GM23338 (cell line): ENCODE results near the gene SV2C. TPM values are rescaled to one million over a fixed set of nuclear protein-coding genes. Genes with fewer than 3 reads are reported as not detected.

ENCODE experiments used
- ATAC-seq: fragments of 200-7000 bp; cut with Tn5 transposase; 3 replicates; pipeline ENCODE4 v1.9.1; 2020
- DNase-seq: peaks from one replicate; pipeline ENCODE4 v3.0.0-alpha.2; 2015; ENCODE audit warnings: low spot score
- H2AFZ ChIP-seq: fragments of 200-600 bp; sonication (generic); 2 replicates; pipeline ENCODE4 v1.8.0; 2016; ENCODE audit warnings: antibody characterized with exemption, mild to moderate bottlenecking, moderate library complexity
- H3F3A ChIP-seq: fragments of 200-600 bp; sonication (generic); replicated peaks from 2 replicates; pipeline ENCODE4 v1.8.0; 2017; ENCODE audit warnings: antibody characterized with exemption, mixed run types, low read depth
- H3K27ac ChIP-seq: fragments of 200-600 bp; sonication (generic); 2 replicates; pipeline ENCODE4 v1.6.1; 2016; ENCODE audit warnings: low read depth
- H3K27me3 ChIP-seq: fragments of 200-600 bp; sonication (generic); 2 replicates; pipeline ENCODE4 v1.8.0; 2016; ENCODE audit warnings: mild to moderate bottlenecking, mixed run types, moderate library complexity; ENCODE audit not compliant: insufficient read depth
- H3K36me3 ChIP-seq: fragments of 200-600 bp; sonication (generic); 2 replicates; pipeline ENCODE4 v1.8.0; 2016; ENCODE audit warnings: mild to moderate bottlenecking; ENCODE audit not compliant: insufficient read depth
- H3K4me1 ChIP-seq: fragments of 200-600 bp; sonication (generic); 2 replicates; pipeline ENCODE4 v1.8.0; 2016; ENCODE audit warnings: mild to moderate bottlenecking, moderate library complexity; ENCODE audit not compliant: insufficient read depth
- H3K4me2 ChIP-seq: fragments of 200-600 bp; sonication (generic); 2 replicates; pipeline ENCODE4 v1.7.1; 2017; ENCODE audit warnings: mixed run types
- H3K4me3 ChIP-seq: fragments of 200-600 bp; sonication (generic); 2 replicates; pipeline ENCODE4 v1.6.1; 2016; ENCODE audit warnings: mixed run types
- H3K79me2 ChIP-seq: fragments of 200-600 bp; sonication (generic); replicated peaks from 2 replicates; pipeline ENCODE4 v1.8.0; 2017; ENCODE audit warnings: mild to moderate bottlenecking; ENCODE audit not compliant: insufficient read depth
- H3K9me2 ChIP-seq: fragments of 200-600 bp; sonication (generic); 2 replicates; pipeline ENCODE4 v1.8.0; 2017; ENCODE audit not compliant: insufficient read depth
- H4K20me1 ChIP-seq: fragments of 200-600 bp; sonication (generic); replicated peaks from 2 replicates; pipeline ENCODE4 v1.8.0; 2017; ENCODE audit warnings: mild to moderate bottlenecking; ENCODE audit not compliant: insufficient read depth
- H3K27ac Mint-ChIP-seq: 2 replicates; pipeline ENCODE4 v1.8.0; 2020; ENCODE audit warnings: inconsistent platforms, mild to moderate bottlenecking, moderate library complexity, mixed read lengths
- H3K27me3 Mint-ChIP-seq: 3 replicates; pipeline ENCODE4 v1.8.0; 2022; ENCODE audit warnings: low read depth, mild to moderate bottlenecking, moderate library complexity, mixed read lengths, inconsistent platforms; ENCODE audit not compliant: insufficient read depth, poor library complexity
- H3K36me3 Mint-ChIP-seq: 3 replicates; pipeline ENCODE4 v1.8.0; 2021; ENCODE audit warnings: low read depth, mild to moderate bottlenecking, inconsistent platforms, moderate library complexity, mixed read lengths
- H3K4me1 Mint-ChIP-seq: 3 replicates; pipeline ENCODE4 v1.8.0; 2020; ENCODE audit warnings: mild to moderate bottlenecking, inconsistent platforms, mixed read lengths
- H3K4me3 Mint-ChIP-seq: 3 replicates; pipeline ENCODE4 v1.8.0; 2021; ENCODE audit warnings: moderate library complexity, mild to moderate bottlenecking, inconsistent platforms, mixed read lengths
- H3K9me3 Mint-ChIP-seq: 3 replicates; pipeline ENCODE4 v1.8.0; 2020; ENCODE audit warnings: moderate library complexity, mild to moderate bottlenecking, inconsistent platforms, mixed read lengths
- CREB1 ChIP-seq: fragments of 250-450 bp; sonication (Bioruptor Pico); IDR thresholded peaks from 2 replicates; pipeline ENCODE4 v1.5.0; 2020; ENCODE audit warnings: low read depth, mild to moderate bottlenecking, moderate library complexity
- CTCF ChIP-seq, 2 experiments: fragments of 200-600 bp in 1 of 2; sonication (generic) in 1 of 2; conservative IDR thresholded peaks; 2 replicates each; pipeline versions ENCODE4 v1.5.1 to v1.6.1; 2016 to 2017; ENCODE audit warnings: antibody characterized with exemption in 2 of 2, low read depth in 2 of 2, mild to moderate bottlenecking in 2 of 2, moderate library complexity in 1 of 2
- EZH2phosphoT487 ChIP-seq: fragments of 200-600 bp; sonication (generic); IDR thresholded peaks from one replicate; pipeline ENCODE4 v1.8.1; 2018; ENCODE audit warnings: antibody characterized with exemption; ENCODE audit not compliant: unreplicated experiment
- JUNB ChIP-seq: IDR thresholded peaks from one replicate; pipeline ENCODE4 v1.6.1; 2016; ENCODE audit warnings: antibody characterized with exemption; ENCODE audit not compliant: unreplicated experiment
- NANOG ChIP-seq: IDR thresholded peaks from 2 replicates; pipeline ENCODE4 v1.6.1; 2016; ENCODE audit warnings: antibody characterized with exemption, borderline replicate concordance
- REST ChIP-seq: IDR thresholded peaks from one replicate; pipeline ENCODE4 v1.6.1; 2018; ENCODE audit warnings: antibody characterized with exemption; ENCODE audit not compliant: unreplicated experiment
- STAT1 ChIP-seq: IDR thresholded peaks from one replicate; pipeline ENCODE4 v1.6.1; 2016; ENCODE audit warnings: antibody characterized with exemption; ENCODE audit not compliant: unreplicated experiment
- ZNF114 ChIP-seq: fragments of 250-450 bp; sonication (Bioruptor Pico); IDR thresholded peaks from 2 replicates; pipeline ENCODE4 v1.5.0; 2020; ENCODE audit warnings: mild to moderate bottlenecking, moderate library complexity
- ZNF331 ChIP-seq: fragments of 250-450 bp; sonication (Bioruptor Pico); IDR thresholded peaks from 2 replicates; pipeline ENCODE4 v1.5.0; 2020; ENCODE audit warnings: low read depth, mild to moderate bottlenecking, moderate library complexity
- ZNF462 ChIP-seq: fragments of 250-450 bp; sonication (Bioruptor Pico); IDR thresholded peaks from 2 replicates; pipeline ENCODE4 v1.5.0; 2020; ENCODE audit warnings: mild to moderate bottlenecking, moderate library complexity
- polyA plus RNA-seq: library from polyadenylated mRNA; unstranded; fragments of >200 nt; fragmentation: Nextera tagmentation; extraction: Ambion mirVana; gene quantifications from 2 replicates; pipeline ENCODE4 v1.2.1, GENCODE V29; 2016
- total RNA-seq: library from RNA; depleted of rRNA; stranded (reverse); fragments of >200 nt; shearing (Covaris generic); gene quantifications from 2 replicates; pipeline ENCODE4 v1.2.3, GENCODE V29; 2014

The SV2C gene
- total and polyA plus RNA-seq, 2 experiments from 2014 or later = 0.05 to 0.07 TPM

- TF ChIP-seq ZNF114 (CRISPR knock-in tag) (no peak), CREB1 (CRISPR knock-in tag) (no peak), NANOG (no peak), STAT1 (no peak), JUNB (no peak), REST (no peak), EZH2phosphoT487 (no peak)
Measured at GRCh38 chr5:76384189-76384588, 301.0 kb downstream of the SV2C start (continued).

DNA sequence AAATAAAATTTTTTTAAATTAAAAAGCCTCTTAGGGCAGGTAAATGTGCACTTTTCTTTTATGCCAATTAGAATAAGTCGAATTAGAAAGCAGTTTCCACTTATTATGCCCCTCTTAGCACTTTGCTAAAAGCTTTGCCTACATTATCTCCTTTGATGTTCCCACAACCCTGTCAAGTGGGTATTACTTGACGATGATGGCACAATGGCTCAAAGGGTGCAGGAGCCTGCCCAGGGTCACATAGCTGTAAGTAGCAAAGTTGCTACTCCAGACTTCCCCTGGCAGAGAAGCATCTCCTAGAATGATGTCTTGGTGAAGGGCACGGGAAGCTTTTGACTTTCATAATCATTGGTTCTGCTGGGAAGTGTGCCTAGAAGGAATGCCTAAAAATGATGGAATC, 301.5 kb downstream of the SV2C start:
- no peak overlapping the region for H3K4me3 Mint-ChIP-seq
- H3K36me3 Mint-ChIP-seq = no peaks in the 10 kb centered on the region; the same call in 2 of the 3 replicates
- H2AFZ ChIP-seq = no peak overlapping the region
- ATAC-seq = no peak
- peaks cover 20% of the 10 kb centered on the region for H3K4me1 Mint-ChIP-seq
- no peaks in the 10 kb centered on the region for H3K79me2 ChIP-seq
- no peaks in the 10 kb centered on the region for H4K20me1 ChIP-seq
- H3K4me1 ChIP-seq = peaks cover 9% of the 10 kb centered on the region
- DNase-seq = no peak
- H3K27me3 Mint-ChIP-seq = no peaks in the 10 kb centered on the region
- H3F3A ChIP-seq = no peaks in the 10 kb centered on the region
- no peaks in the 10 kb centered on the region for H3K27me3 ChIP-seq
- H3K27ac ChIP-seq = no peak overlapping the region
- H3K27ac Mint-ChIP-seq = no peak overlapping the region
- H3K9me2 ChIP-seq = no peaks in the 10 kb centered on the region
- no peak overlapping the region for H3K4me2 ChIP-seq
- no peak overlapping the region for H3K4me3 ChIP-seq
- H3K36me3 ChIP-seq = no peaks in the 10 kb centered on the region; the same call in 1 of the 2 replicates
- H3K9me3 Mint-ChIP-seq = no peaks in the 10 kb centered on the region; the same call in 2 of the 3 replicates
- TF ChIP-seq REST = no peak
- no peak for TF ChIP-seq JUNB
- no peak for TF ChIP-seq ZNF114 (CRISPR knock-in tag)
- TF ChIP-seq ZNF331 (CRISPR knock-in tag) = no peak
- TF ChIP-seq CTCF (conservative IDR thresholded peaks at IDR 0.05; ENCODE audit: low read depth in 2 of 2) = no peak
- TF ChIP-seq STAT1 = no peak
- TF ChIP-seq EZH2phosphoT487 = no peak
- no peak for TF ChIP-seq ZNF462 (CRISPR knock-in tag)
